GM19043 (cell line): Measurements from ENCODE around the gene TBC1D9B.
"Not testable (repeated sequence)": the region's sequence is repeated elsewhere in the genome, so short reads cannot be mapped to it uniquely, and the experiment has no call there.

Experiments
- ATAC-seq: cut with Tn5 transposase; IDR thresholded peaks from one replicate; pipeline ENCODE4 v1.9.1; 2021; ENCODE audit warnings: low read depth; ENCODE audit not compliant: unreplicated experiment

The TBC1D9B gene

GRCh38 chr5:179840766-179841165 lies 66.9 kb downstream of the TBC1D9B start:
- no peak for ATAC-seq

GRCh38 chr5:179840321-179840720 lies 67.4 kb downstream of the TBC1D9B start:
- ATAC-seq: no peak

- ATAC-seq: no peak
Measured at GRCh38 chr5:179839328-179840256, 68.1 kb downstream of the TBC1D9B start.

GRCh38 chr5:179837076-179838011 lies 70.4 kb downstream of the TBC1D9B start:
- no peak for ATAC-seq

- peak; percentile 79 for ATAC-seq
Measured at GRCh38 chr5:179836225-179837019, 71.3 kb downstream of the TBC1D9B start.

- not testable (repeated sequence) for ATAC-seq
Measured at GRCh38 chr5:179834871-179835270, 72.8 kb downstream of the TBC1D9B start.

DNA sequence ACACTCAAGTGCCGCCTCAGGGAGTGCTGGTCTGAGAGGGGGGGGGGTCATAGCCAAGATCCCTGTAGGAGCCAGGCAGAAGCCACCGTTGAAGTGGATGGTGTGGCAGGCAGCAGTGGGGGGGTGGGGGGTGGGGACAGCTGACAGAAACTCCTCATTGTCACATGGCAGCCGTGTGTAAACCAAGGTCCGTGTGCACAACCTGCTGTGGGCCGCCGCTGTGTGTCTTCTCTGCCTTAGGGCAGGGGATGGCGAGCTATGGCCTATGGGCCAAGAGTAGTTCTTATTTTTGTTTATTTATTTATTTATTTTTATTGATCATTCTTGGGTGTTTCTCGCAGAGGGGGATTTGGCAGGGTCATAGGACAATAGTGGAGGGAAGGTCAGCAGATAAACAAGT lies 73.6 kb downstream of the TBC1D9B start:
- no peak for ATAC-seq

DNA sequence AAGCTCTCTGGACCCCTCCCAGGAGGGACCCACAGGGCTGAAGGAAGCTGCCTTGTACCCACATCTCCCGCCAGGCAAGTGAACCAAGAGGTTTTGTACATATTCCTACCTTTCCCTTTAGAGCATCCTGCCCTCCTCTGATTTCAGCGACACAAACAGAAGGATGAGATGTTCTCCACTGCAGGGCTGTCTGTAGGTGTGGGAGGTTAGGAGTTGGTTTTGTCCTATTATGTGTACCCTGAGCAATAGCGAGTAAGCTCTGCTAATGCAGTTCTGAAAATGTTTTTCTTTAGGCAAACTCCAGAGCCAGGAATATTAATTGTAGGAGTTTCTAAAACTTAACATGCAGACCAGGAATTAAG lies 74.0 kb downstream of the TBC1D9B start:
- no peak for ATAC-seq

GRCh38 chr5:179833056-179833708 lies 74.5 kb downstream of the TBC1D9B start:
- no peak for ATAC-seq

- no peak for ATAC-seq
Measured at GRCh38 chr5:179832039-179832745, 75.5 kb downstream of the TBC1D9B start.

GRCh38 chr5:179830818-179831468 lies 76.8 kb downstream of the TBC1D9B start:
- no peak for ATAC-seq

DNA sequence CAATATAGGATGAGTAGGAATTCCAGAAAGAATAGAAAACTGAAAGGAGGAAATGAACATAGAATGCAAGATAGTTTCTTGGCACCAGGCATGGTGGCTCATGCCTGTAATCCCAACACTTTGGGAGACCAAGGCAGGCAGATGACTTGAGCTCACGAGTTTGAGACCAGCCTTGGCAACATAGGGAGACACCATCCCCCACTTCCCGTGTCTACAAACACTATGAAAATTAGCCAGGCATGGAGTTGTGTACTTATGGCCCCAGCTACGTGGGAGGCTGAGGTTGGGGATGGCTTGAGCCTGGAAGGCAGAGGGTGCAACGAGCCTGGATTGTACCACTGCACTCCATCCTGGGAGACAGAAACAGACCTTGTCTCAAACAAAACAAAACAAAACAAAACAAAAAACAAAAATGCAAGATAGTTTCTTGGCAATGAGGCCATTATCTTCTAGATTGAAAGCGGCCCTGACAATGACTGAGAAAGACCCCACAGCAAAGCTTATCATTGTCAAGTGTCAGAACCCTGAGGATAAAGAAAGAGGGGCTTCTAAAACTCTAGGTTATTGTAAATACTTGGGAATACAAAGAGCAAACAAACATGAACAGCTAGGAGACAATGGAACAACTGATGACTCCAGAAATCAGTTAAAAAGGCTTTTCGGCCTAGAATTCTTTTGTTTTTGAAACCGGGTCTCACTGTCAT lies 77.8 kb downstream of the TBC1D9B start:
- ATAC-seq: no peak

DNA sequence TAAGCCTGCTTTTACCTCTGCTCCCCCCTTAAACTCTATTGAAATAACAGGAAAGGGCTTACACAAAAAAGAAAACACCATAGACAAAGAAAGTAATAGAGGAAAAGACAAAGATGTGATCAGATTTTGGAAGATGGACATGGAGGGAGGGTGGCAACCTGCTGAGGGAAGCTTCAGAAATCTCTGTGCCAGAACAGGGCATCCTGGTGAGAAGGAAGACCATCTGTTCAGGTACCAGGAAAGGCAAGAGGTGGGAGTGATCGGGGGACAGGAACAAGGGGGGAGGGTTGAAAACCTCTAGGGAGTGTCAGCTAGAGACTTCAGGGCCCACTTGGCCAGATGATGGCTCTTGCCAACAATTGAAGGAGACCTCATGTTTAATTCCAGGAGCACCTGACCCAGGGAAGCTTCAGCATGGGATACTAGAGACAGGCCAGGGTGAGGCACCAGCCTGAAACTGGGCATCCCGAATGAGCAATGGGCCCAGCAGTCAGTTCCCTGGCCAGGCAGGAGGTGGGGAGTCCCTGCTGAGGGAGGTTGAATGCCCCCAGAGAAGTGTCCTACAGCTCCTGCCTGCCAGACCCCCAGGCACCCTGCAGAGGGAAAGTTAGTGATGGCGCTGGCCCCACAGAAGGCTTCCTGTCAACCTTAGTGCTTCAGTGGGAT lies 78.8 kb downstream of the TBC1D9B start:
- no peak for ATAC-seq

- ATAC-seq: no peak
Measured at GRCh38 chr5:179827680-179828079, 80.0 kb downstream of the TBC1D9B start.

GRCh38 chr5:179825655-179826182 lies 82.0 kb downstream of the TBC1D9B start:
- no peak for ATAC-seq

DNA sequence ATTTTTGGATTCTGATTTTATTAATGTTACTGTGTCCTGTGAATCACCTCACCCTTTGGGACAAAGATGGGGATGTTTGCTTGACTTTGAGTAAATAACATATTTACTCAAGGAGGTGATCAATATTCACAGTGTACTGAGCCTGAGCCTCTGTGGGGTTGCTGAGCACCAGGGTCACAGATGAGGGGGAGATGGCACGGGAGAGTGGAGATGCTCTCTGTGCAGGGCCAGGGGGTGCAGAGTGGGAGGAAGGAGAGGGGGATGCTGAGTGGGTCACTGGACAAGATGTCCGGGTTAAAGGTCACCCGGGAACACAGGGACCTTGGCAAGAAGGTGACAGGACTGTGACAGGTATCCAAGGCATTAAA lies 83.0 kb downstream of the TBC1D9B start:
- ATAC-seq: no peak

- no peak for ATAC-seq
Measured at GRCh38 chr5:179823937-179824744, 83.6 kb downstream of the TBC1D9B start.
